GM19452 (cell line): ENCODE data around the gene PRKRA.
A peak's percentile ranks its signal among the peaks of the same experiment; 100 is the strongest.
"Not testable (repeated sequence)": the region's sequence is repeated elsewhere in the genome, so short reads cannot be mapped to it uniquely, and the experiment has no call there.

ENCODE experiments used
- ATAC-seq: cut with Tn5 transposase; IDR thresholded peaks from one replicate; pipeline ENCODE4 v1.9.1; 2021; ENCODE audit not compliant: unreplicated experiment

The PRKRA gene

GRCh38 chr2:178450774-178451525 lies at the start of gene PRKRA, which contains the start of gene PJVK:
PRKRA (minus strand) TSS chr2:178451175; CDS start chr2:178451030, 145 bp downstream.
PJVK (plus strand) TSS chr2:178451378; CDS start chr2:178453410, 2,032 bp downstream.
- ATAC-seq, result peak; percentile 83

GRCh38 chr2:178499640-178500039 lies 48.7 kb upstream of the PRKRA start:
- no peak for ATAC-seq

DNA sequence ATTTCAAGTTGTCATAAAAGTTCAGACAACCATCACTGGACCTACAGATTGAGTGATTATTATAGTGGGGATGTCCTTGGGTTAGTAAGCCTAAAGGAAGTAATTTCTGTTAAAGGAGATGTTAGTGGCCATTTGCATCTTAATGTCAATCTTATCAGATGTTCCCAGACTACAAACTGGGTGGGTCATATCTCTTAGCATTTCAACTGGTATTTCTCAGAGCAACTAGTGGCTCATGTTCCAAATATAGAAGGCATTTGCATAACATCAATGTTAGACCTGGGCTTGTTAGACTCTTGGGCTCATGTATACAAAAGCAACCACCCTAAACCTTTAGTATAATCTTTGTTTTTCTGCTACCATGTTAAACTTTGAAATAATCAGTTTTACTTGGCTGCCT lies 47.2 kb upstream of the PRKRA start:
- no peak for ATAC-seq

GRCh38 chr2:178496049-178496448 lies 45.1 kb upstream of the PRKRA start:
- no peak for ATAC-seq

DNA sequence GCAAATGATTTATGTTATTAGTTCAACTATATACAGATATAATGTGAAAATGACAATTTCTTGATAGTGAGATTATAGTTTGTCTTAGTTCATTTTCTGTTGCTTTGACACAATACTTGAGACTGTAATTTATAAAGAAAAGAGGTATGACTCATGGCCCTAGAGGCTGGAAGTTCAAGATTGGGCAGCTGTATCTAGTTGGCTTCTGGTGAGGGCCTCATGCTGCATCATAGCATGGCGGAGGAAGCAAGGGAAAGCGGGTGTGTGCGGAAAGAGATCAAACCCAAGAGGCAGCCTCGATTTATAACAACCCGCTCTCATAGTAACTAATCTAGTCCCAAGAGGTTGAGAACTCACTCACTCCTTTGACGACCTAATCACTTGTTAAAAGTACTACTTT lies 40.6 kb upstream of the PRKRA start:
- no peak for ATAC-seq

DNA sequence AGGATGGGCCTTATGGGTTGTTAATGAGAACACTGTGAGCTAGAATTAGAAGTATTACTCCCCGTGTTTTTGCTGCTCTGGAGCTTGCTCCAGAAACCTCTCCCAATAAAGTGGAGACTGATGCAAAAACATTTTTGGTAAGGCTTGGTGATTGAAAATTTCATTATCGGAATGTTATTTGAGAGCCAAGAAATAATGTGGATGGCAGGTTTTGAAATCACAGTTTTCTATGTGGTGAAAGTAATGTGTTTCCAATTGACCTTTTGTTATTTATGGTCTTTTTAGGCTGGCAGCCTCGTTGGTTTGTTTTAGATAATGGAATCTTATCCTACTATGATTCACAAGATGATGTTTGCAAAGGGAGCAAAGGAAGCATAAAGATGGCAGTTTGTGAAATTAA lies 34.4 kb upstream of the PRKRA start:
- ATAC-seq, result no peak

DNA sequence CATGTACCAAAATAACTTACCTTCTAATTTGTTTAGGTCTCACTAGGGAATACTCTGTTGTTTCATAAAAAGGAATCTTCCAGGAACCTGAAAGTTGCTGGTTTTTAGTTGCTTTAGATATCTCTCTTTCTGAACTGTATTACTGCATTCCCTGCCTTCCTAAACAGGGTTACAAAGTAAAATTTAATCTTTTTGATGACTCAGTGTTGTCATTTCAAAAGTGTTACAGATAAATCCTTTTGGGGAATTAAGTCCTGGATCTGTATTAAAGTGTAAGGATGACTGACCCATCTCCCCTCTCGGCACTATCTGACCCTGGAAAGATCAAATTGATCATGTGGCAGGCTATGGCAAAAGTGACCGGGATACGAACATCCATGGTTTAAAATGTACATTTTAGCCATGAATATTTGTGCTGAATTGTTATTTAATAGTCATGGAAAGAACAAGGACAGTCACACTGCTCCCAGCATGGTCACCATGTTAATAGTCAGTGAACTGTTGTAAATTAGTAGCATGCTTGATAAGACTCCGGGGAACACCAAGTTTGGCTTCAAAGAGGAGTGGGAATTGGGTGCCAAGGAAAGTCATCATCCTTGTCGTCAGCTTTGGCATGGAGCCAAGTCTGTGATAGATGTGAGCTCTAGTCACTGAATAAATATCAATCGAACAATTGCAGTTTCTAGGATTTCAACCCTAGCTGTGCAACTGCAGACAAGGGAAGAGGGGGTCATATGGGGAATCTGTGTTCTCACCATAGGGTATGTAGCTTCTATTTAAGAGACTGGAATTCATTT lies 33.5 kb upstream of the PRKRA start:
- no peak for ATAC-seq

GRCh38 chr2:178482437-178482836 lies 31.5 kb upstream of the PRKRA start:
- ATAC-seq, result peak; percentile 34

- peak; percentile 59 for ATAC-seq
These were observed 29.5 kb upstream of the PRKRA start, which contains the start of gene PLEKHA3 for GRCh38 chr2:178480227-178481181. PLEKHA3 (plus strand) TSS chr2:178480457; CDS start chr2:178480870, 413 bp downstream.

GRCh38 chr2:178479758-178480226 lies 28.8 kb upstream of the PRKRA start:
- no peak for ATAC-seq

- no peak for ATAC-seq
These were observed 28.3 kb upstream of the PRKRA start for GRCh38 chr2:178479275-178479616.

GRCh38 chr2:178478439-178479274 lies 27.7 kb upstream of the PRKRA start, which contains the start of gene FKBP7:
FKBP7 (minus strand) TSS chr2:178478600; CDS start chr2:178478499, 101 bp downstream.
- peak; percentile 44 for ATAC-seq

GRCh38 chr2:178478130-178478438 lies 27.1 kb upstream of the PRKRA start:
- no peak for ATAC-seq

- no peak for ATAC-seq
These were observed 26.6 kb upstream of the PRKRA start for GRCh38 chr2:178477443-178478129.

DNA sequence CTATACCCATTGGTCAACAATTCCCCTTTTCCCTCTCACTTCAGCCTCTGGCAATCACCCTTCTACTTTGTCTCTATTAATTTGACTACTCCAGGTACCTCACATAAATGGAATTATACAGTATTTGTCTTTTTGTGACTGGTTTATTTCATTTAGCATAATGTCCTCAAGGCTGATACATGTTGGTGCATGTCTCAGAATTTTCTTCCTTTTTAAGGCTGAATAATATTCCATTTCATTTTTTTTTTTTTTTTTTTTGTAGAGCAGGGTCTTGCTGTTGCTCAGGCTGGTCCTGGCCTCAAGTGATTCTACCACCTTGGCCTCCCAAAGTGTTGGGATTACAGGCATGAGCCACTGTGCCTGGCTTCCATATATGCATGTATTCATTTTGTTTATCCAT lies 25.5 kb upstream of the PRKRA start:
- no peak for ATAC-seq

DNA sequence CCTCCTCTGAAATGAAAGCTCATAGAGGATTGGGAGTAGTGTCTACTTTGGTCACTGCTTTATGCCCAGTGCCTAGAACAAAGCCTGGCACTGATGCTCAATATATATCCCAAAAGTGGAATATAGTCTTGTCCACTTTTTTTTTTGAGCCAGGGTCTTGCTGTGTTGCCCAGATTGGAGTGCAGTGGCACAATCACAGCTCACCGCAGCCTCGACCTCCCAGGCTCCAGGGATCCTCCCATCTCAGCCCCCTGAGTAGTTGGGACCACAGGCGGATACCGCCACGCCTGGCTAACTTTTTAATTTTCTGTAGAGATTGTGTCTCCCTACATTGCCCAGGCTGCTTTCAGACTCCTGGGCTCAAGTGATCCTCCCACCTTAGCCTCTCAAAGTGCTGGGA lies 23.6 kb upstream of the PRKRA start:
- no peak for ATAC-seq

- ATAC-seq, result no peak
These were observed 23.0 kb upstream of the PRKRA start for GRCh38 chr2:178473931-178474330.

- no peak for ATAC-seq
These were observed 22.4 kb upstream of the PRKRA start for GRCh38 chr2:178473373-178473772.

- not testable (repeated sequence) for ATAC-seq
These were observed 20.3 kb upstream of the PRKRA start for GRCh38 chr2:178471313-178471712.
